ENCODE results near the gene RRM2. TPM values are rescaled to one million over a fixed set of nuclear protein-coding genes. Genes with fewer than 3 reads are reported as not detected.
A peak's percentile ranks its signal among the peaks of the same experiment; 100 is the strongest.

RRM2 gene
- total RNA-seq: 14.0 and 20.7 TPM in 2 replicates
- 43.7 and 61.3 TPM in 2 replicates for polyA plus RNA-seq

DNA sequence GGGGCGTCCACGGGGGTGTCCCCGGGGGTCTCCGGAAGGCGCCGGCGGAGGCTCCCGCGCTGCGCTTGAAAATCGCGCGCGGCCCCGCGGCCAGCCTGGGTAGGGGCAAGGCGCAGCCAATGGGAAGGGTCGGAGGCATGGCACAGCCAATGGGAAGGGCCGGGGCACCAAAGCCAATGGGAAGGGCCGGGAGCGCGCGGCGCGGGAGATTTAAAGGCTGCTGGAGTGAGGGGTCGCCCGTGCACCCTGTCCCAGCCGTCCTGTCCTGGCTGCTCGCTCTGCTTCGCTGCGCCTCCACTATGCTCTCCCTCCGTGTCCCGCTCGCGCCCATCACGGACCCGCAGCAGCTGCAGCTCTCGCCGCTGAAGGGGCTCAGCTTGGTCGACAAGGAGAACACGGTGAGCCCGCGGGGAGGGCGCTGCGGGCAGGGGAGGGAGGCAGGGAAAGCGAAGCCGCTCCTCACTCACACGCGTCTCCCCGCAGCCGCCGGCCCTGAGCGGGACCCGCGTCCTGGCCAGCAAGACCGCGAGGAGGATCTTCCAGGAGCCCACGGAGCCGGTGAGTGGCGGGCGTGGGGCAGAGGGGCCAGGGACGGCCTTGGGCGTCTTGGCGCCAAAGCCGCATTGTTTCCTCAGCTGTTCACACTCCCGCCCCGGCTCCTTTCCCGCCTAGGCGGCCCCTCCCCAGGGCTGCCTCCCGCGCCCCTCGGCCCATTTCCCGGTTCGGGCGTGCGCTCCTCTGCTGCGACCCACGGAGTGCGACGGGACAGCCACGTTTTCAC is at the start of gene RRM2:
TSS of gene RRM2 (plus strand) at position 240 of the 781 bp plus-strand sequence. CDS start at position 300, 60 bp downstream.
- TF ChIP-seq, protein P1, sequence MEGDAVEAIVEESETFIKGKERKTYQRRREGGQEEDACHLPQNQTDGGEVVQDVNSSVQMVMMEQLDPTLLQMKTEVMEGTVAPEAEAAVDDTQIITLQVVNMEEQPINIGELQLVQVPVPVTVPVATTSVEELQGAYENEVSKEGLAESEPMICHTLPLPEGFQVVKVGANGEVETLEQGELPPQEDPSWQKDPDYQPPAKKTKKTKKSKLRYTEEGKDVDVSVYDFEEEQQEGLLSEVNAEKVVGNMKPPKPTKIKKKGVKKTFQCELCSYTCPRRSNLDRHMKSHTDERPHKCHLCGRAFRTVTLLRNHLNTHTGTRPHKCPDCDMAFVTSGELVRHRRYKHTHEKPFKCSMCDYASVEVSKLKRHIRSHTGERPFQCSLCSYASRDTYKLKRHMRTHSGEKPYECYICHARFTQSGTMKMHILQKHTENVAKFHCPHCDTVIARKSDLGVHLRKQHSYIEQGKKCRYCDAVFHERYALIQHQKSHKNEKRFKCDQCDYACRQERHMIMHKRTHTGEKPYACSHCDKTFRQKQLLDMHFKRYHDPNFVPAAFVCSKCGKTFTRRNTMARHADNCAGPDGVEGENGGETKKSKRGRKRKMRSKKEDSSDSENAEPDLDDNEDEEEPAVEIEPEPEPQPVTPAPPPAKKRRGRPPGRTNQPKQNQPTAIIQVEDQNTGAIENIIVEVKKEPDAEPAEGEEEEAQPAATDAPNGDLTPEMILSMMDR (IDR thresholded peaks at IDR 0.05; ENCODE audit: low read depth, low read length): no peak
- peak within 1 kb of the TSS; percentile 48 for H3K4me3 ChIP-seq
- no peak within 1 kb of the TSS for H3K27ac ChIP-seq

DNA sequence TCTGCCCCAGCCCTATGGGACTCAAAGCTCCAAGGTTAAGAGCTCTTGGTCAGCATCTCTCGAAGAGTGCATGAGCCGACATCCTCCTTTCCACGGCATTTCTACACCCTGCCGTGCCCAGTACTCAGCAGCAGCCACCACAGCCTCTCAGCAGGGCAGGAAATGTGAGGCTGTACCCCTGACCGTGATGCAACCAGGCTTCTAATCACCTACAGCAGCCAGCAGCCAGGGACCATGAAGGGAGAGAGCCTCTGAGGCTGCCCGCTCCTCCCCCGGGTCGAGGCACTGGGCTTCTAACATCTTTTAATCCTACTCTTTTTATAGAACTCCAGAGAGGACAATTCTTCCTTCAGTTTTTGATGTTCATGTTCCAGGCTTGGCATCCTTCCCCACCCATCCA is 48.8 kb upstream of the RRM2 start:
- H3K36me3 ChIP-seq: no peaks in the 10 kb centered on the region
- peaks cover 50% of the 10 kb centered on the region for H3K27me3 ChIP-seq
- DNase-seq (ENCODE audit: low read depth in 1 of 2, low spot score in 1 of 2): no peak
- H3K4me1 ChIP-seq (ENCODE audit: low read depth): no peaks in the 10 kb centered on the region
- no peak overlapping the region for H3K27ac ChIP-seq
- no peak overlapping the region for H3K4me3 ChIP-seq
- H3K9me3 ChIP-seq (ENCODE audit: low read depth): no peaks in the 10 kb centered on the region
- TF ChIP-seq, protein P1 (IDR thresholded peaks at IDR 0.05; ENCODE audit: low read depth, low read length): no peak

More for the DNA sequence above, at the start of gene RRM2:
- peaks cover 5% of the 10 kb centered on the region for H3K27me3 ChIP-seq
- no peaks in the 10 kb centered on the region for H3K36me3 ChIP-seq
- H3K9me3 ChIP-seq (ENCODE audit: low read depth): no peaks in the 10 kb centered on the region
- peak; percentile 92 to 97 for DNase-seq (ENCODE audit: low read depth in 1 of 2, low spot score in 1 of 2)
- H3K4me1 ChIP-seq (ENCODE audit: low read depth): no peaks in the 10 kb centered on the region

DNA sequence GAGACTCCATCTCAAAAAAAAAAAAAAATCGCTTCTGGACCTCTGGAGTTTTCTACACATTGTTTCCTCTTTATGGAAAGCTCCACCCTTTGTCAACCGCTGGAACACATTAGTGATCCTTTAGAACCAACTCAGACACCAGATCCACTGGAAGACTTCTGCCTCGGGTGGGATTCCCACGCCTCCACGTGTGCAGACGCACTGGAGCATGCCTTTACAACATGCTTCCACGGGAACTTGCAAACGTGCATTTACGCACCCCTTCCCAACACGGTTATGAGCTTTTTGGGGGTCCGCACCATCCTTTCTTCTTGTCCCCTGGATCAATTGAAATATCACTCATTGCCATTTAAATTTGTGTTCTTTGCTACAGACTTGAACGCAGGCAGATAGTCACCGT is 47.4 kb upstream of the RRM2 start:
- no peak overlapping the region for H3K27ac ChIP-seq
- H3K36me3 ChIP-seq: no peaks in the 10 kb centered on the region
- no peaks in the 10 kb centered on the region for H3K9me3 ChIP-seq (ENCODE audit: low read depth)
- peaks cover 64% of the 10 kb centered on the region for H3K27me3 ChIP-seq
- TF ChIP-seq, protein P1 (IDR thresholded peaks at IDR 0.05; ENCODE audit: low read depth, low read length): no peak
- H3K4me3 ChIP-seq: no peak overlapping the region
- no peaks in the 10 kb centered on the region for H3K4me1 ChIP-seq (ENCODE audit: low read depth)
- DNase-seq (ENCODE audit: low read depth in 1 of 2, low spot score in 1 of 2): no peak

GRCh38 chr2:10075571-10076209 is 46.8 kb upstream of the RRM2 start:
- Histone ChIP-seq H3K36me3 (no peaks in the 10 kb centered on the region), H3K27ac (no peak overlapping the region), H3K4me3 (no peak overlapping the region), H3K9me3 (ENCODE audit: low read depth) (no peaks in the 10 kb centered on the region), H3K27me3 (peaks cover 70% of the 10 kb centered on the region), H3K4me1 (ENCODE audit: low read depth) (no peaks in the 10 kb centered on the region)
- no peak for DNase-seq (ENCODE audit: low read depth in 1 of 2, low spot score in 1 of 2)
- TF ChIP-seq, protein P1 (IDR thresholded peaks at IDR 0.05; ENCODE audit: low read depth, low read length): no peak

- TF ChIP-seq, protein P1 (IDR thresholded peaks at IDR 0.05; ENCODE audit: low read depth, low read length): no peak
- DNase-seq (ENCODE audit: low read depth in 1 of 2, low spot score in 1 of 2): no peak
- peaks cover 78% of the 10 kb centered on the region for H3K27me3 ChIP-seq
Observed at GRCh38 chr2:10076511-10076910, 46.0 kb upstream of the RRM2 start.

More at GRCh38 chr2:10076511-10076910, 46.0 kb upstream of the RRM2 start:
- Histone ChIP-seq H3K4me1 (ENCODE audit: low read depth) (no peaks in the 10 kb centered on the region), H3K36me3 (no peaks in the 10 kb centered on the region), H3K27ac (no peak overlapping the region), H3K9me3 (ENCODE audit: low read depth) (no peaks in the 10 kb centered on the region), H3K4me3 (no peak overlapping the region)
